Loucy (cell line): Measurements from ENCODE around the gene FLCN.

Experiments used
- EZH2phosphoT487 ChIP-seq: fragments of 200-600 bp; IDR thresholded peaks from 2 replicates; pipeline ENCODE4 v1.6.1; 2018; ENCODE audit warnings: antibody characterized with exemption, mild to moderate bottlenecking, moderate library complexity, borderline replicate concordance
- TF ChIP-seq, protein P1 (sequence below): fragments of 200-600 bp; sonication (generic); conservative IDR thresholded peaks from 2 replicates; pipeline ENCODE4 v1.5.1; 2014; ENCODE audit warnings: mild to moderate bottlenecking, antibody characterized with exemption, low read length

DNA sequence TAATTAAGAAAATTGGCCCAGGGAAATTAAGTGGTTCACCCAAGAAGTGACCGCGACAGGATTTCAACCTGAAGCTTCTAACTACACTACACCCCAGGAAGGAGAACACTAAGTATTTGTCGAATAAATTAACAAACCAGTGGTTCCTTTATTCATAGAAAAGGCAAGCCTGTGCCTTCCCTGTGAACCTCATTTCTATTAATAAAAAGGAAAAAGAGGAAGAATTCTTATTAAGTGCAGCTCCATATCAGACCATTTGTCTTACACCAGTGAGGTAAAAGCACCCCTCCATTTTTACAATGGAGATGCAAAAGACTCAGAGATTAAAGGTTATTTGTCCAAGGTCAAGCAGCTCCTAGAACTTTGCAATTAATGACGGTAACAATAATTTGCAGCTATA is 42.3 kb upstream of the FLCN start:
- TF ChIP-seq EZH2phosphoT487 = no peak
- TF ChIP-seq, protein P1, sequence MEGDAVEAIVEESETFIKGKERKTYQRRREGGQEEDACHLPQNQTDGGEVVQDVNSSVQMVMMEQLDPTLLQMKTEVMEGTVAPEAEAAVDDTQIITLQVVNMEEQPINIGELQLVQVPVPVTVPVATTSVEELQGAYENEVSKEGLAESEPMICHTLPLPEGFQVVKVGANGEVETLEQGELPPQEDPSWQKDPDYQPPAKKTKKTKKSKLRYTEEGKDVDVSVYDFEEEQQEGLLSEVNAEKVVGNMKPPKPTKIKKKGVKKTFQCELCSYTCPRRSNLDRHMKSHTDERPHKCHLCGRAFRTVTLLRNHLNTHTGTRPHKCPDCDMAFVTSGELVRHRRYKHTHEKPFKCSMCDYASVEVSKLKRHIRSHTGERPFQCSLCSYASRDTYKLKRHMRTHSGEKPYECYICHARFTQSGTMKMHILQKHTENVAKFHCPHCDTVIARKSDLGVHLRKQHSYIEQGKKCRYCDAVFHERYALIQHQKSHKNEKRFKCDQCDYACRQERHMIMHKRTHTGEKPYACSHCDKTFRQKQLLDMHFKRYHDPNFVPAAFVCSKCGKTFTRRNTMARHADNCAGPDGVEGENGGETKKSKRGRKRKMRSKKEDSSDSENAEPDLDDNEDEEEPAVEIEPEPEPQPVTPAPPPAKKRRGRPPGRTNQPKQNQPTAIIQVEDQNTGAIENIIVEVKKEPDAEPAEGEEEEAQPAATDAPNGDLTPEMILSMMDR = no peak
